HepG2 (cell line): Measurements from ENCODE around the gene MLLT10. TPM values are rescaled to one million over a fixed set of nuclear protein-coding genes. Genes with fewer than 3 reads are reported as not detected.
A peak's percentile ranks its signal among the peaks of the same experiment; 100 is the strongest.

ENCODE experiments used
- BRD4 ChIP-seq: sonication (generic); formaldehyde crosslinking; IDR thresholded peaks from 2 replicates; pipeline ENCODE4 v1.4.0; 2020; ENCODE audit warnings: missing genetic modification reagents
- CEBPB ChIP-seq: IDR thresholded peaks from 2 replicates; pipeline ENCODE4 v1.6.1; 2011; ENCODE audit warnings: low read depth, low read length, improper control_type of control experiment, borderline replicate concordance
- CHCHD3 ChIP-seq: sonication (generic); formaldehyde crosslinking; IDR thresholded peaks from 2 replicates; pipeline ENCODE4 v1.8.0; 2022; ENCODE audit warnings: mild to moderate bottlenecking, missing genetic modification reagents, moderate library complexity
- GABPA ChIP-seq, 2 experiments: IDR thresholded peaks; 2 replicates each; pipeline ENCODE4 v1.6.1; 2011 to 2016; ENCODE audit warnings: low read depth in 2 of 2, low read length in 1 of 2, missing biosample characterization in 1 of 2, missing genetic modification characterization in 1 of 2
- HNRNPH1 ChIP-seq: fragments of 200-400 bp; formaldehyde crosslinking; optimal IDR thresholded peaks from 2 replicates; pipeline ENCODE3; 2017; ENCODE audit warnings: mild to moderate bottlenecking, low read depth, low read length
- KAT7 ChIP-seq: IDR thresholded peaks from 2 replicates; pipeline ENCODE4 v1.6.1; 2018; ENCODE audit warnings: borderline replicate concordance, missing compliant biosample characterization
- KDM5B ChIP-seq: sonication (generic); formaldehyde crosslinking; IDR thresholded peaks from 2 replicates; pipeline ENCODE4 v1.4.0; 2020; ENCODE audit warnings: missing genetic modification reagents, mild to moderate bottlenecking, borderline replicate concordance
- MAZ ChIP-seq, 2 experiments: sonication (generic) in 1 of 2; formaldehyde crosslinking in 1 of 2; IDR thresholded peaks; 2 replicates each; pipeline versions ENCODE4 v1.5.0 to v1.6.1; 2012 to 2020; ENCODE audit warnings: low read depth in 2 of 2, mild to moderate bottlenecking in 2 of 2, borderline replicate concordance in 1 of 2, improper control_type of control experiment in 1 of 2, low read length in 1 of 2, missing genetic modification reagents in 1 of 2, moderate library complexity in 1 of 2
- PPARG ChIP-seq: conservative IDR thresholded peaks from 2 replicates; pipeline ENCODE4 v1.6.1; 2016; ENCODE audit warnings: missing biosample characterization, missing genetic modification reagents
- SOX13 ChIP-seq, 3 experiments: fragments of 450-650 bp in 1 of 3; sonication (generic) in 1 of 3; formaldehyde crosslinking in 1 of 3; IDR thresholded peaks in 2 of 3; conservative IDR thresholded peaks in 1 of 3; 2 replicates each; pipeline versions ENCODE4 v1.5.0 to v1.6.1; 2016 to 2020; ENCODE audit warnings: antibody characterized with exemption in 1 of 3, mild to moderate bottlenecking in 1 of 3, missing compliant biosample characterization in 1 of 3, missing genetic modification reagents in 1 of 3, moderate library complexity in 1 of 3
- TCF7L2 ChIP-seq: IDR thresholded peaks from 2 replicates; pipeline ENCODE4 v1.6.1; 2011; ENCODE audit warnings: mild to moderate bottlenecking, low read depth, low read length, moderate library complexity
- ZFP36L2 ChIP-seq: sonication (generic); formaldehyde crosslinking; IDR thresholded peaks from 2 replicates; pipeline ENCODE4 v1.4.0; 2020; ENCODE audit warnings: missing genetic modification reagents
- ZFP62 ChIP-seq: sonication (generic); formaldehyde crosslinking; IDR thresholded peaks from 2 replicates; pipeline ENCODE4 v1.4.0; 2020; ENCODE audit warnings: missing genetic modification reagents
- ZNF232 ChIP-seq: sonication (generic); formaldehyde crosslinking; IDR thresholded peaks from 2 replicates; pipeline ENCODE4 v1.4.0; 2020; ENCODE audit warnings: missing genetic modification reagents, borderline replicate concordance
- ZNF234 ChIP-seq: sonication (generic); formaldehyde crosslinking; conservative IDR thresholded peaks from 2 replicates; pipeline ENCODE4 v1.5.1; 2020; ENCODE audit warnings: mild to moderate bottlenecking, missing genetic modification reagents
- ZNF33A ChIP-seq: sonication (generic); formaldehyde crosslinking; IDR thresholded peaks from 2 replicates; pipeline ENCODE4 v1.5.1; 2020; ENCODE audit warnings: missing genetic modification reagents, mild to moderate bottlenecking, moderate library complexity, borderline replicate concordance
- ZNF350 ChIP-seq: sonication (generic); formaldehyde crosslinking; IDR thresholded peaks from 2 replicates; pipeline ENCODE4 v1.4.0; 2020; ENCODE audit warnings: mild to moderate bottlenecking, low read depth, missing genetic modification reagents, borderline replicate concordance
- ZNF577 ChIP-seq: sonication (generic); formaldehyde crosslinking; IDR thresholded peaks from 2 replicates; pipeline ENCODE4 v1.4.0; 2020; ENCODE audit warnings: mild to moderate bottlenecking, low read depth, missing genetic modification reagents, borderline replicate concordance
- ZNF605 ChIP-seq: sonication (generic); formaldehyde crosslinking; IDR thresholded peaks from 2 replicates; pipeline ENCODE4 v1.8.0; 2022; ENCODE audit warnings: mild to moderate bottlenecking, missing genetic modification reagents
- ZNF709 ChIP-seq: sonication (generic); formaldehyde crosslinking; IDR thresholded peaks from 2 replicates; pipeline ENCODE4 v1.5.0; 2020; ENCODE audit warnings: mild to moderate bottlenecking, missing genetic modification reagents
- ZSCAN9 ChIP-seq: IDR thresholded peaks from 2 replicates; pipeline ENCODE4 v1.6.1; 2016; ENCODE audit warnings: borderline replicate concordance
- polyA plus RNA-seq, 8 experiments: library from polyadenylated mRNA; depleted of rRNA in 3 of 8; stranded (reverse) in 7 of 8; unstranded in 1 of 8; fragments of >200 nt; fragmentation: Illumina TruSeq in 4 of 8; extraction: Trizol in 4 of 8; gene quantifications; 2 replicates each; pipeline versions ENCODE4 v1.2.1 to v1.2.3, GENCODE V29; 2011 to 2016; ENCODE audit warnings: low read depth in 4 of 8, missing spikeins in 1 of 8, mixed read lengths in 1 of 8; ENCODE audit not compliant: insufficient read depth in 1 of 8
- total RNA-seq, 5 experiments: library from RNA; depleted of rRNA; stranded (reverse); fragments of >200 nt; fragmentation: Illumina TruSeq; extraction: Trizol; gene quantifications; 2 replicates each; pipeline ENCODE4 v1.2.3, GENCODE V29; 2016; ENCODE audit warnings: low read depth in 1 of 5
- TF ChIP-seq, protein P1 (sequence below): IDR thresholded peaks from 2 replicates; pipeline ENCODE4 v1.6.1; 2016; ENCODE audit warnings: missing compliant biosample characterization, missing genetic modification reagents, borderline replicate concordance
- TF ChIP-seq, protein P2 (sequence below): sonication (generic); formaldehyde crosslinking; IDR thresholded peaks from 2 replicates; pipeline ENCODE4 v1.8.0; 2022; ENCODE audit warnings: mild to moderate bottlenecking, missing genetic modification reagents

Gene MLLT10
- total and polyA plus RNA-seq, 2 of the 13 experiments (the other 11 are each of a cell fraction or from before 2014, with no cell fraction given), result 51.3 to 84.1 TPM

DNA sequence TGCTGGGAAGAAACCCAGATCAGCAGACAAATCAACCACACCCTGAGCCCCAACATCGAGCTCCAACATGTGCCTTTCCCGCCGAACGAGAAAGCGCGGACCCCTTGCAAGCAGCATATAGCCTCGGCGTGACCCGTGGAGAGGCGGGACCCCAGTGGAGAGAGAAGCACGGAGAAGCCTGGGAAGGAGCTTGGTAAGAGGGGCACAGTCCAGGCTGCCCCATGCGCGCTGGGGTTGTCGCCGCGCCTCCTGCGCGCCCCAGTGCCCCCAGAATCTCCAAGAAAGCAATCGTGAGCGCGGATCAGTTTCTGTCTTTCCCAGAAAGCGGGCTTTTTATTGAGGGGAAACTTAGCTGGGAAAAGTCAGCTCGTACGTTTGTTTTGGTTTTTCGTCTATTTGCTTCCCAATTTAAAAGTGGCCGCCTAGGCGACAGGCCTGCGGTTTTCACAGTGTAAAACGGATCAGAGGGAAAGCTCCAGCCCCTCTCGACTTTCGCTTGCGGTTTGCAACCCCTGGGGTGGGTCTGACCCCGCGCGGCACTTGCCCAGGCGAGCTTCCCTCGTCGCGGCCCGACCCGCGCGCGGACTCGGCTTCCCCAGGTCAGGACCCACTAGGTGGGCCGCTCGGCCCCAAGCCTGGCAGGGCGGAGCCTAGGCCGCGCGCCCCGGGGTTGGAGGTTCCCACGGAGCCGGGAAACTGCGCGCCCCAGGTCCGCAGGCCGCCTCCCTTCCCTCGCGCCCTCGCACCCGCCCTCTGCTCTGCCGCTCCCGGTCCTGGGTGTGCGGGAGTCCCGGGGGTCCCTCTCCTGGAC is 39.6 kb upstream of the MLLT10 start (continued):
- TF ChIP-seq SOX13 (IDR thresholded peaks at IDR 0.05) (no peak), SOX13 (CRISPR knock-in tag; conservative IDR thresholded peaks at IDR 0.05 in 1 of 2, IDR thresholded peaks at IDR 0.05 in 1 of 2) (peak in 1 of 2 experiments; percentile 31; a peak in 1 of 4 replicates), HNRNPH1 (no peak), ZNF605 (no peak), KAT7 (peak; percentile 66; the same call in 1 of the 2 replicates), ZNF232 (CRISPR knock-in tag) (peak; percentile 31; the same call in 1 of the 2 replicates), ZNF709 (CRISPR knock-in tag) (no peak), ZNF33A (CRISPR knock-in tag) (peak; percentile 45; the same call in 1 of the 2 replicates), GABPA (IDR thresholded peaks at IDR 0.05; ENCODE audit: low read depth, low read length) (no peak), GABPA (CRISPR knock-in tag; IDR thresholded peaks at IDR 0.05; ENCODE audit: low read depth) (no peak), PPARG (no peak), ZNF577 (CRISPR knock-in tag) (no peak), TCF7L2 (no peak), ZFP36L2 (CRISPR knock-in tag) (0 out of 2 replicates have a peak, but pooled peaks have one; percentile 79), CEBPB (no peak), MAZ (IDR thresholded peaks at IDR 0.05; ENCODE audit: borderline replicate concordance, low read depth, low read length) (no peak), MAZ (CRISPR knock-in tag; IDR thresholded peaks at IDR 0.05; ENCODE audit: low read depth) (peak; percentile 51; the same call in 1 of the 2 replicates), ZNF234 (CRISPR knock-in tag) (0 out of 2 replicates have a peak, but pooled peaks have one; percentile 63), CHCHD3 (CRISPR knock-in tag) (no peak), ZSCAN9 (CRISPR knock-in tag) (0 out of 2 replicates have a peak, but pooled peaks have one; percentile 16), KDM5B (CRISPR knock-in tag) (peak; percentile 76), ZFP62 (CRISPR knock-in tag) (no peak), BRD4 (CRISPR knock-in tag) (peak; percentile 78), ZNF350 (no peak)
- TF ChIP-seq, protein P1, sequence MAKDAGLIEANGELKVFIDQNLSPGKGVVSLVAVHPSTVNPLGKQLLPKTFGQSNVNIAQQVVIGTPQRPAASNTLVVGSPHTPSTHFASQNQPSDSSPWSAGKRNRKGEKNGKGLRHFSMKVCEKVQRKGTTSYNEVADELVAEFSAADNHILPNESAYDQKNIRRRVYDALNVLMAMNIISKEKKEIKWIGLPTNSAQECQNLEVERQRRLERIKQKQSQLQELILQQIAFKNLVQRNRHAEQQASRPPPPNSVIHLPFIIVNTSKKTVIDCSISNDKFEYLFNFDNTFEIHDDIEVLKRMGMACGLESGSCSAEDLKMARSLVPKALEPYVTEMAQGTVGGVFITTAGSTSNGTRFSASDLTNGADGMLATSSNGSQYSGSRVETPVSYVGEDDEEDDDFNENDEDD (CRISPR knock-in tag), result peak; percentile 77; the same call in 1 of the 2 replicates
- TF ChIP-seq, protein P2, sequence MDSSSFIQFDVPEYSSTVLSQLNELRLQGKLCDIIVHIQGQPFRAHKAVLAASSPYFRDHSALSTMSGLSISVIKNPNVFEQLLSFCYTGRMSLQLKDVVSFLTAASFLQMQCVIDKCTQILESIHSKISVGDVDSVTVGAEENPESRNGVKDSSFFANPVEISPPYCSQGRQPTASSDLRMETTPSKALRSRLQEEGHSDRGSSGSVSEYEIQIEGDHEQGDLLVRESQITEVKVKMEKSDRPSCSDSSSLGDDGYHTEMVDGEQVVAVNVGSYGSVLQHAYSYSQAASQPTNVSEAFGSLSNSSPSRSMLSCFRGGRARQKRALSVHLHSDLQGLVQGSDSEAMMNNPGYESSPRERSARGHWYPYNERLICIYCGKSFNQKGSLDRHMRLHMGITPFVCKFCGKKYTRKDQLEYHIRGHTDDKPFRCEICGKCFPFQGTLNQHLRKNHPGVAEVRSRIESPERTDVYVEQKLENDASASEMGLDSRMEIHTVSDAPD, result no peak
